T1000 (cell line): ENCODE measurements around the gene FOXN3.
"Not testable (repeated sequence)": the region's sequence is repeated elsewhere in the genome, so short reads cannot be mapped to it uniquely, and the experiment has no call there.

Experiments used
- DNase-seq: peaks from one replicate; lab custom pipeline; 2025; ENCODE audit warnings: mixed read lengths; lab: John Stamatoyannopoulos, UW

Gene FOXN3

GRCh38 chr14:89270439-89271227 lies 146.4 kb downstream of the FOXN3 start:
- no peak for DNase-seq

DNA sequence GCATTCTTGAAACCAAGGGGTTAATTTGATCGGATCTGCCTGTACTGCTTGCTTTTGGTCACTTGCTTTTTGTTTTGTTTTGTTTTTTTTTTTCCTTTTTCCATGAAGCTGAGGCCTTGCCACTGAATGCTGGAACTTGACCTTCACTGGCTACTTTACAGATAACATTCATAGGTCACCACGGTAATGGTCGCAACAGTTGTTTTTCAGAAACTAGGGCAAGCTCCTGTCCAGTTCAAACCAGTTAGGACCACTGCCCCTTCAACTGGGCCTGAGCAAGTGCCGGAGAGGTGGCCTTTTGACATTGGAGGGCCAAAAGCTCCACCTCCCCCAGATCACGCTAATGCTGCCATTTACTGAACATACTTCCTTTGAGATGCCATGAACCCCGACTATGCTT lies 147.6 kb downstream of the FOXN3 start:
- DNase-seq: no peak

DNA sequence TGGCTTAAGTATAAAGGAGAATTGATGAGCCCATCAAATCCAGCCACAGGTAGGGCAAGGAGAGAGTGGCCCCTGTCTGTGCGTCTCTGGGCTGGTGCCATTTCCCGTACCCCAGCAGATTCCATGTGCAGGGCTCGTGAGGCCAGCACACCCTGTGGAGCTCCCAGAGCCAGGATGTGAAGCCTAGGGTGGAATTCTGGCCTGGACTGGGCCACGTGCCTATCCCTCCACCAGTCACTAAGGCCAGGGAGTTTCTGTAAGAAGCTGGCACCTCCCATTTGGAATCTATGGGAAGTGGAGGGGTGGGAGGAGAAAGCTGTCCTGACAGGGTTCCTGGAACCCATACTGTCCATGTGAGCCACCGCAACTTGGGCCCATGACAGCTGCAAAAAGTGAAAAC lies 148.5 kb downstream of the FOXN3 start:
- DNase-seq: no peak

DNA sequence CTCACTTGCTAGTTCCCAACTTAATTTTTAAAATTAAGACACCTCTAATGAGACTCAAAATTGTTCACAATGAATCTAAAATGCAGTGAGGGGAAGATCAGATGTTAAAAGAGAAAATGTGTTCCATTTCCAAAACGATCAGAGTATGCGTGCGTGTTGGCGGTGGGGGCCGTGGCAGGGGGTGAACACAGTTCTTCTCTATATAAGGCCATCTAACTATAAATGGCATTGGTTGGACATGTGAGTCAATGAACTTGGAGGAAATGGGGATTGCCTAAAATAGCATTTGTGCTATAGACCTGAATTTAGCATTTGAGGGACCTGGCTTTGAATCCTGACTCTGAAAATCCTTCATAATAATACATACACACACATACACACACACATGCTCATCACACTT lies 149.4 kb downstream of the FOXN3 start:
- DNase-seq: no peak

DNA sequence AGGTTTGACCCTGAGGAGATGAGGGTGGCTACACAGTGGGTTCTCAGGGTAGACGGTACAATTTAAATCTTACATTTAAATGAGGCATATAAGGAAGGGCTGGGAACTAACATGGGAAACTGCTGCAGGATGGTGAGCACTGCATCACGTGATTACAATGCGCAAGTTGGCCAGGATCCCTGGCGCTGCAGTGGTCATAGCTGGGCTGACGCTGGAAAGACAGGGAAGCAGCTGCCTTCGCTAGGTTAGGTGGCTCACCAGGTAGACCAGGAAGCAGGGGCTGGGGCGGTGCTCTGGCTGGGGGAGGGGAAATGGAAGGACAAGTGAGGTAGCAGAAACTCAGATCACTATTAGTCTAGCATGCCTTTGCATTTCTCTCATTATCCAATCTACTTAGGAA lies 149.9 kb downstream of the FOXN3 start:
- no peak for DNase-seq

GRCh38 chr14:89266754-89267153 lies 150.3 kb downstream of the FOXN3 start:
- no peak for DNase-seq

GRCh38 chr14:89265234-89265633 lies 151.8 kb downstream of the FOXN3 start:
- no peak for DNase-seq

GRCh38 chr14:89264196-89264800 lies 152.7 kb downstream of the FOXN3 start:
- no peak for DNase-seq

DNA sequence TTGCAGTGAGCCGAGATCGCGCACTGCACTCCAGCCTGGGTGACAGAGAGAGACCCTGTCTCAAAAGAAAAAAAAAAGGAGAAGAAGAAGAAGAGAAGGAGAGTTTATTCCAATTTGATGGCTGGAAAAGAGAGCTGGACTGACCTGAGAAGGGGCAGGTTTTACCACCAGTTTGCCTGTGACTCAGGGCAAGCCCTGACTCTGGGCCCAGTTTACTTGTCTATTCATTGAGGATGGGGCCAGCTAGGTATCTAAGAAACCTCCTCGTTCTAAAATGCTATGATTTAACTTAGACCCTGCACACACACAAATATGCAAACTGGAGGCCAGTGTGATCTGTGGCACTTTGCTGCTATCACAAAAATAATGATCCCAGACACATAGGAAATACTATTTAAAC lies 155.0 kb downstream of the FOXN3 start:
- DNase-seq: no peak

DNA sequence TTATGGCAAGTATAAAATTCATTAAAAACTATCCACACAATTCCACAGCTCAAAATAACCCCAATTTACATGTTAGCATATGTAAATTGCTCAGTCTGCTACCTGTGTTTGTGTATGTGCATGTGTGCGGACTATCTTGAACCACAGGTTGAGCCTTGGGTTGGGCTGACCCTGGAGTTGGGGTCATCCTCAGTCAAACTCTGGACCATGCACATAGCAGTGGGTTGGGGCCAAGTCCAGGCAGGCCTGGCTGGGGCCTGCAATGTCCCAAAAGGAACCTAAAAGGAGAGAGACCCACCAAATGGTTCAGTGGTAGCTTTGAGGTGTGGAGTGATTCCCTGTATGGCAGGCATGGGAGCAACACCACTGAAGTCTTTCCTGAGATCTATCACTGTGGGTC lies 156.1 kb downstream of the FOXN3 start:
- no peak for DNase-seq

GRCh38 chr14:89259951-89260609 lies 157.0 kb downstream of the FOXN3 start:
- DNase-seq: no peak

DNA sequence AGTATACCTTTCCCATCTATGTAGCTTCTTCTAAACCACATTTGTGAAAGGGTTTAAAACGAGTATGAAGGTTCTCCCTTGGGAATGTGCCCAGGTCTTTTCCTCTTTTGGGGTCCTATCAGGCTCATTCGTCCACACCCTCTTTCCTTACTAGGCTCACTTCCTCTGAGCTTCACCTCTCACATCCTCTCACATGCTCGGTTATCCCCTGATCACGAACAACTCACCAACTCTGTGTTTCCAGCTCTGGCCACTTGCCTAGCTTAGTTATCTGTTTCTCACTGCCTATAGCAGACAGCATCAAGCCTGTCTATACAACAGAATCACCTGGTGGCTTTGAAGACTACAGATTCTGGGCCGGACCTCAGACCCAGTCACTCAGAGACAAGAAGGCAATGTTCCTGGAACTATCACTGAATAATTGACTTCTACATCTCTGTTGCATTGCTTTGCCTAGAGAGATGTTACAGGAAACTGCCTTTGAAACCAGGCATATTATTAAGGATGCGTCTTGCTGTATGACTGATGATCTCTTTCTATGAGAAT lies 158.2 kb downstream of the FOXN3 start:
- DNase-seq: no peak

DNA sequence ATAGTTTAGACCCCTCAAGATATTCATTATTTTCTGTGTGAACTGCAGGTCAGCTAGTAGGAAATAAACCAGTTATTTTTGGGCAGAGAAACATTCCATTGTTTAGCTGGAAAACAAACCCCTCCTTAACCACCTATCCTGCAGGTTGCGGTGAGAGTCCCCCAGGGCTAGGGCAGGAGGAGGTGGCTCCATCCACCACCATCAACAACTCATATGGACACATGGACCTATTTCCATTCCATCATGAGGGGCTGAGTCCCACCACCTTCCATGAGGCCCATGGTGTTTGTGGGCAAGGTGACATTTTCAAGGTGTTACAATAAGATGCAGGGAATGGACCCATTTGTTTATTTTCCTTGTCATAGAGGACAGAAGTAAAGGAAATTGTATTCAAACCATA lies 160.1 kb downstream of the FOXN3 start:
- no peak for DNase-seq

DNA sequence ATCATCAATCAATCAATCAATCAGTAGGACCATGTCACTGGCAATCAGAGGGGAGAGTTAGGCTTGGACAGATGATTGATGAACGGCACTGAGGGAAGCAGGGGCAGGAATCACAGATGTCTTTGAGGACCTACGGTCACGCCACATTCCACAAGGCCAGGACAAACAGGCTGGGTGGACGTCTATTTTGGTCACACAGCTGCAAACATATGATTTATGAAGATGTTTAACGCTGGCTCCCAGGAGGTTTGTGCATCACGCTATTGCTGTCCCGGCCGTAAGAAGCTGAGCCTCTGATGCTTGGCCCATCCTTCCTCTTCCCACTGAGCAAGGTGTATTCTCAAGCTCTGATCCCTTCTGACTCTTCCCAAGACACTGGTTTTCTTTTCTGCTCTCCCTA lies 160.8 kb downstream of the FOXN3 start:
- DNase-seq: no peak

- no peak for DNase-seq
Observed at GRCh38 chr14:89255852-89256251, 161.2 kb downstream of the FOXN3 start.

DNA sequence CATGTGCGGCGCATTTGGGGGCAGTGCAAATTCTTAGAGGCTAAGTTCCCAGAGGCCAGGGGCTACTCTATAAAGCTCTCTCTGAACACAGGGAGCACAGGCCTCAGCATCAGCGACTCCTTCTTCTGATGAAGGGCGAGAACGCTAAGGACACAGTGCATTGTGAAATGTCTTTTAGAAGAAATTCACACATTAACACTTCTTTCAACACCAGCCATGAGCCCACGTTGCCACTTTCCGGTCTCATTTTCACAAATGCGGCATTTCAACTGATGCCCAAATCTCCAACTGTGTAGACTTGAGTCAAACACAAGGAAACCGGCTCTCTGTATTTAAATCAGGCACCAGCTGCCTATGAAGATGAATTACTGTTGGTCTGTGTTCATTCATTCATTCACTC lies 162.0 kb downstream of the FOXN3 start:
- DNase-seq: no peak

GRCh38 chr14:89254166-89254909 lies 162.7 kb downstream of the FOXN3 start:
- DNase-seq: no peak

- no peak for DNase-seq
Observed at GRCh38 chr14:89252887-89253532, 164.0 kb downstream of the FOXN3 start.

GRCh38 chr14:89251061-89251460 lies 166.0 kb downstream of the FOXN3 start:
- no peak for DNase-seq

DNA sequence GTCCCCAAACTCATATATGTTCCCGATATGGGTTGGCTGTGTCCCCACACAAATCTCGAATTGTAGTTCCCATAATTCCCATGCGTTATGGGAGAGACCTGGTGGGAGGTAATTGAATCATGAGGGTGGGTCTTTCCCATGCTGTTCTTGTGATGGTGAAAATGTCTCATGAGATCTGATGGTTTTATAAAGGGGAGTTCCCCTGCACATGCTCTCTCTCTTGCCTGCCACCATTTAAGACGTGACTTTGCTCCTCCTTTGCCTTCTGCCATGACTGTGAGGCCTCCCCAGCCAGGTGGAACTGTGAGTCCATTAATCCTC lies 166.4 kb downstream of the FOXN3 start:
- DNase-seq: not testable (repeated sequence)

DNA sequence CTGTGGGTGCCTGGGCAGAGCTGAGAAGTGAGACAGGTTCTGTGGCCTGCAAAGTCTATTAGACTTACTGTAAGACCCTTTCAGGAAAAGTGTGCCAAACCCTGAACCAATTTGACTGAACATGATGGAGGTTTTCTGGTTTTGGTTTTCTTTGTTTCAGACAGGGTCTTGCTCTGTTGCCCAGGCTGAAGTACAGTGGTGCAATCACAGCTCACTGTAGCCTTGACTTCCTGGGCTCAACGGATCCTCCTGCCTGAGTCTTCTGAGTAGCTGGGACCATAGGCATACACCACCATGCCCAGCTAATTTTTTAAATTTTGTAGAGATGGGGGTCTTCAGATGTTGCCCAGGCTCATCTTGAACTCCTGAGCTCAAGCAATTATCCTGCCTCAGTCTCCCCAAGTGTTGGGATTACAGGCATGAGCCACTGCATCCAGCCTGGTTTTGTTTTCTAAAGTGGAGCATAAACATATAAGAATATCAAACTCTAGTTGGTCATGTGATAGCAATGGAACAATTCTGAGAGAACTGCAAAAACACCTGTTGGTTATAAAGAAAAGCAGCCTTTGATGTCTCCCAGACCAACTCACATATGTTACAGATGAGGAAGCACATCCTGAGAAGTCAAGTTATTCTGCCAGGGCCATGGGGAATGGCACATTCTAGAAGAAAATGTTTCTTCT lies 166.9 kb downstream of the FOXN3 start:
- no peak for DNase-seq
